Ureter (tissue), 1 donor: ENCODE data around the gene PPIP5K1. TPM values are rescaled to one million over a fixed set of nuclear protein-coding genes. Genes with fewer than 3 reads are reported as not detected.

Experiments used
- DNase-seq: peaks from one replicate; pipeline ENCODE4 v3.0.0-alpha.2; 2020; ENCODE audit warnings: low spot score
- total RNA-seq: library from RNA; stranded (reverse); gene quantifications from one replicate; pipeline ENCODE4 v1.2.4, GENCODE V29; 2023
- donor health status: DM: yes; HTN: yes; CAD: no.

PPIP5K1 gene
- total RNA-seq, 1 donor from 2014 or later, result 120 TPM

DNA sequence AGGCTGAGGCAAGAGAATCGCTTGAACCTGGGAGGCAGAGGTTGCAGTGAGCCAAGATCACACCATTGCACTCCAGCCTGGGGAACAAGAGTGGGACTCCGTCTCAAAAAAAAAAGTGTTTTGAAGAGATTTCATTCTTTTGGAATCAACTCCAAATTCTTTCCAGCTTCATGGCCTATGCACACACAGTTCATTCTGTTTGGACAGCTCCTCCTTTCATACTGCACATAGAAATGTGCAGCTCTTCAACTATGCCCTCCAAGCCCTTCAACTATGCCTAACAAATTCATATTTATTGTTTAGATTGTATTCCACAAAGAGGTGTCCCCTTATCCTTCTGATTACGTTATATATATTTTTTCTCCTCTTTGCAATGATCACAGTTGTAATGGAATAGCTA lies 101.2 kb downstream of the PPIP5K1 start:
- DNase-seq, result no peak

DNA sequence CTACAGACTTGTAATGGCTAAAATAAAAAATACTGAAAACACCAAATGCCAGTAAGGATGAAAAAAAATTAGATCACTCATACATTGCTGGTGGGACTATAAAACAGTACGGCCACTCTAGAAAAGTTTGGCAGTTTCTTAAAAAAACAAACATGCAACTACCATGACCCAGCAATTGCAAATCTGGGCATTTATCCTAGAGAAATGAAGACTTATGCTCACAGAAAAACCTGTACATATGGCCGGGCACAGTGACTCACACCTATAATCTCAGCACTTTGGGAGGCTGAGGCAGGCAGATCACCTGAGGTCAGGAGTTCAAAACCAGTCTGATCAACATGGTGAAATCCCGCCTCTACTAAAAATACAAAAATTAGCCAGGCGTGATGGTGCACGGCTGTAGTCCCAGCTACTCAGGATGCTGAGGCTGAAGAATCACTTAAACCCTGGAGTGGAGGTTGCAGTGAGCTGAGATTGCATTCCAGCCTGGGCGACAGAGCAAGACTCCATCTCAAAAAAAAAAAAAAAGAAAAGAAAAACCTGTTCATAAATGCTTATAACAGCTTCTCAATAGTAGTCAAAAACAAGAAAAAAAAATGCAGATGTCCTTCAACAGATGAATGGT lies 102.6 kb downstream of the PPIP5K1 start:
- DNase-seq, result no peak

DNA sequence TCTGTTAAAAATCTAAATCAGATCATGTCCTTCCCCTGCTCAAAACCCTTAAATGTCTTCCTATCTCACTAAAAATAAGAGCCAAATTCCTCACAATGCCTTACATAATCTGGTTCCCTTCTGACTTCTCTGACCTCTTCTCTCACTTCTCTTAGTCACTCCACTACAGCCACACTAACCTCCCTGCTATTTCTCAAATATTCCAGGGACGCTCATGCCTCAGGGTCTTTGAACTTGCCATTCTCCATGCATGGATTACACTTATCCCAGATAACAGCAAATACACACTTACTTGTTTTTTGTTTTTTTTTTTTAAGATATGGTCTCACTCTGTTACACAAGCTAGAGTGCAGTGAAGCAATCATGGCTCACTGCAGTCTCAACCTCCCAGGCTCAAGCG lies 105.6 kb downstream of the PPIP5K1 start:
- no peak for DNase-seq

Other genes starting within 250 kb of the PPIP5K1 start
- gene ZSCAN29, start 219.2 kb downstream of the PPIP5K1 start, total RNA-seq, result 27.3 TPM
- gene TUBGCP4, start 219.1 kb downstream of the PPIP5K1 start, total RNA-seq, result 19.8 TPM
- 73.0 TPM for gene TP53BP1, start 97.1 kb downstream of the PPIP5K1 start, total RNA-seq
- gene MAP1A, start 72.6 kb downstream of the PPIP5K1 start, total RNA-seq, result 16.4 TPM
- 28.6 TPM for gene CKMT1B, start 3.8 kb upstream of the PPIP5K1 start, total RNA-seq
- 1.4 TPM for gene STRC, start 28.6 kb upstream of the PPIP5K1 start, total RNA-seq
- 17.2 TPM for gene CATSPER2, start 58.6 kb upstream of the PPIP5K1 start, total RNA-seq
- 32.8 TPM for gene CKMT1A, start 103.7 kb upstream of the PPIP5K1 start, total RNA-seq
- 328 TPM for gene PDIA3, start 156.2 kb upstream of the PPIP5K1 start, total RNA-seq
- 2.9 TPM for gene ELL3, start 186.8 kb upstream of the PPIP5K1 start, total RNA-seq
- 651 TPM for gene SERF2, start 202.1 kb upstream of the PPIP5K1 start, total RNA-seq
- gene SERINC4, start 210.0 kb upstream of the PPIP5K1 start, total RNA-seq, result 0.34 TPM
- gene HYPK, start 210.4 kb upstream of the PPIP5K1 start, total RNA-seq, result 14.3 TPM
- gene MFAP1, start 234.5 kb upstream of the PPIP5K1 start, total RNA-seq, result 20.3 TPM
- 4.1 TPM for gene WDR76, start 236.8 kb upstream of the PPIP5K1 start, total RNA-seq